Calu3 (cell line): ENCODE results near the gene SLC29A3. TPM values are rescaled to one million over a fixed set of nuclear protein-coding genes. Genes with fewer than 3 reads are reported as not detected.

Experiments used
- BruUV-seq: library from RNA; stranded (reverse); fragments of 400-500 nt; replicated peaks from 2 replicates; lab custom pipeline; 2021; lab: Mats Ljungman, UMichigan
- CTCF ChIA-PET: fragments of 300-600 bp; sonication (Branson Sonifier 250); formaldehyde crosslinking; loops from one replicate; lab custom pipeline; 2022; ENCODE audit warnings: antibody characterized with exemption; lab: Charles Lee
- DNase-seq: peaks from one replicate; pipeline ENCODE4 v3.0.0; 2022
- H3K27ac Mint-ChIP-seq: one replicate; pipeline ENCODE4 v1.8.0; 2022; ENCODE audit warnings: mixed read lengths; ENCODE audit not compliant: unreplicated experiment
- H3K27me3 Mint-ChIP-seq: one replicate; pipeline ENCODE4 v1.8.0; 2022; ENCODE audit warnings: mixed read lengths; ENCODE audit not compliant: unreplicated experiment
- H3K36me3 Mint-ChIP-seq: one replicate; pipeline ENCODE4 v1.8.0; 2022; ENCODE audit warnings: mild to moderate bottlenecking, moderate library complexity, mixed read lengths; ENCODE audit not compliant: insufficient read depth, unreplicated experiment
- H3K4me1 Mint-ChIP-seq: one replicate; pipeline ENCODE4 v1.8.0; 2022; ENCODE audit warnings: mild to moderate bottlenecking, low read depth, mixed read lengths; ENCODE audit not compliant: unreplicated experiment
- H3K4me3 Mint-ChIP-seq: one replicate; pipeline ENCODE4 v1.8.0; 2022; ENCODE audit warnings: mild to moderate bottlenecking, low read depth, moderate library complexity, mixed read lengths; ENCODE audit not compliant: unreplicated experiment
- H3K9me3 Mint-ChIP-seq: one replicate; pipeline ENCODE4 v1.8.0; 2022; ENCODE audit warnings: low read depth, mixed read lengths; ENCODE audit not compliant: unreplicated experiment
- intact Hi-C: fragments of 100-400 bp; cut with micrococcal nuclease; formaldehyde crosslinking; loops from one replicate; pipeline ENCODE4 v1.10.0; 2022; ENCODE audit not compliant: unreplicated experiment
- total RNA-seq: library from RNA; stranded (reverse); gene quantifications from 2 replicates; pipeline ENCODE4 v1.2.3, GENCODE V29; 2022
- TF ChIP-seq, protein P1 (sequence below): fragments of 200-600 bp; IDR thresholded peaks from one replicate; pipeline ENCODE4 v1.8.0; 2022; ENCODE audit warnings: antibody characterized with exemption; ENCODE audit not compliant: unreplicated experiment

The SLC29A3 gene
- total RNA-seq, 1 experiment from 2014 or later: 5.9 TPM

DNA sequence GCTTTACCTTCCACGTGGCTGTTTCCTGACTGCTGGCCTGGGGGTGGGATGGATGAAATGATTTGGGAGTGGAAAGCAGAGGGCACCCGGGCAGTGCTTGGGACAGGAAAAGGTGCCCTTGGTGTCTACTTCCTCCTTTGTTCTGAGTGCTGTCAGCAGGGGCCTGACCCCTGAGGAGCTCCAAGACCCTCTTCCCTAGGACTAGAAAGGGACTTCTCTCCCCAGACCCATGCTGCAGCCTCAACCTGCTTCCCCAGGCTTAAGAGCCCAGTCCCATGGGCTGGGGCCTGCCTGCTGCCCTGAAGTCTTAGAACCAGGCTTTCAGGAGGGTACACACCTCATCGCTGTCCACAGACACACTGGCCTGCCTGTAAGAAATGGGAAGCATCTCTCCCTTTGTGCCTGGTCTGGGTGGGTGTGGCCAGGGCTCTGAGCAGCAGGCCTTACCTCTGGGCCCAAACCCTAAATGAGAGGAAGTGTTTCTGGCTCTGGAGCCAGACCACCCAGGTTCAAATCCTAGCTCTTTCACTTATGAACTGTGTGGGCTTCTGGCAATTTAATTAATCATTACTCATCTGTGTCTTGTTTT is 90.6 kb downstream of the SLC29A3 start:
- CTCF ChIA-PET: interaction anchor here (0.8 kb wide), 1 partner anchor 30 kb away, joined by 3 read pairs; no protein-coding TSS in a partner anchor
- intact Hi-C loops: no loop called here
- Mint-ChIP-seq H3K27ac (no peak overlapping the region), H3K27me3 (peaks cover 67% of the 10 kb centered on the region), H3K4me3 (no peak overlapping the region), H3K36me3 (no peaks in the 10 kb centered on the region), H3K4me1 (no peaks in the 10 kb centered on the region), H3K9me3 (peaks cover 4% of the 10 kb centered on the region)
- BruUV-seq: no TSS peak
- TF ChIP-seq, protein P1, sequence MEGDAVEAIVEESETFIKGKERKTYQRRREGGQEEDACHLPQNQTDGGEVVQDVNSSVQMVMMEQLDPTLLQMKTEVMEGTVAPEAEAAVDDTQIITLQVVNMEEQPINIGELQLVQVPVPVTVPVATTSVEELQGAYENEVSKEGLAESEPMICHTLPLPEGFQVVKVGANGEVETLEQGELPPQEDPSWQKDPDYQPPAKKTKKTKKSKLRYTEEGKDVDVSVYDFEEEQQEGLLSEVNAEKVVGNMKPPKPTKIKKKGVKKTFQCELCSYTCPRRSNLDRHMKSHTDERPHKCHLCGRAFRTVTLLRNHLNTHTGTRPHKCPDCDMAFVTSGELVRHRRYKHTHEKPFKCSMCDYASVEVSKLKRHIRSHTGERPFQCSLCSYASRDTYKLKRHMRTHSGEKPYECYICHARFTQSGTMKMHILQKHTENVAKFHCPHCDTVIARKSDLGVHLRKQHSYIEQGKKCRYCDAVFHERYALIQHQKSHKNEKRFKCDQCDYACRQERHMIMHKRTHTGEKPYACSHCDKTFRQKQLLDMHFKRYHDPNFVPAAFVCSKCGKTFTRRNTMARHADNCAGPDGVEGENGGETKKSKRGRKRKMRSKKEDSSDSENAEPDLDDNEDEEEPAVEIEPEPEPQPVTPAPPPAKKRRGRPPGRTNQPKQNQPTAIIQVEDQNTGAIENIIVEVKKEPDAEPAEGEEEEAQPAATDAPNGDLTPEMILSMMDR: no peak
- no peak for DNase-seq

Other genes with a start within 250 kb of the SLC29A3 start
- 0.07 and 0.39 TPM in 2 replicates for gene UNC5B, start 106.7 kb upstream of the SLC29A3 start, total RNA-seq
- gene CDH23, start 77.7 kb downstream of the SLC29A3 start, total RNA-seq: 0.07 and 0.12 TPM in 2 replicates